Activated CD8-positive, alpha-beta T cell treated with anti-CD3 and anti-CD28 coated beads for 36 hours (primary cell): ENCODE measurements around the gene INPP4A. TPM values are rescaled to one million over a fixed set of nuclear protein-coding genes. Genes with fewer than 3 reads are reported as not detected.

ENCODE experiments used
- ATAC-seq: fragments of 200-7000 bp; cut with Tn5 transposase; one replicate; pipeline ENCODE4 v1.10.0; 2021; ENCODE audit warnings: mild to moderate bottlenecking, moderate library complexity
- CTCF ChIA-PET: fragments of 350-600 bp; sonication (Branson Sonifier 250); formaldehyde crosslinking; loops from one replicate; lab custom pipeline; 2021; ENCODE audit warnings: antibody characterized with exemption; lab: Charles Lee
- POLR2A ChIA-PET: fragments of 350-600 bp; sonication (Branson Sonifier 250); formaldehyde crosslinking; loops from one replicate; lab custom pipeline; 2021; ENCODE audit warnings: antibody characterized with exemption; lab: Charles Lee
- DNase-seq: peaks from one replicate; pipeline ENCODE4 v3.0.0-alpha.2; 2020
- H3K27ac Mint-ChIP-seq: one replicate; pipeline ENCODE4 v1.8.0; 2021; ENCODE audit warnings: mild to moderate bottlenecking, mixed read lengths
- H3K27me3 Mint-ChIP-seq: one replicate; pipeline ENCODE4 v1.8.0; 2021; ENCODE audit warnings: mixed read lengths
- H3K36me3 Mint-ChIP-seq: one replicate; pipeline ENCODE4 v1.8.0; 2021; ENCODE audit warnings: low read depth, mixed read lengths
- H3K4me1 Mint-ChIP-seq: one replicate; pipeline ENCODE4 v1.8.0; 2021; ENCODE audit warnings: low read depth, mixed read lengths
- H3K4me3 Mint-ChIP-seq: one replicate; pipeline ENCODE4 v1.8.0; 2021; ENCODE audit warnings: mild to moderate bottlenecking, moderate library complexity, mixed read lengths
- H3K9me3 Mint-ChIP-seq: one replicate; pipeline ENCODE4 v1.8.0; 2021; ENCODE audit warnings: mixed read lengths
- CTCF ChIP-seq: fragments of 200-600 bp; IDR thresholded peaks from one replicate; pipeline ENCODE4 v1.8.0; 2022; ENCODE audit warnings: antibody characterized with exemption, mild to moderate bottlenecking
- intact Hi-C: fragments of 100-400 bp; cut with micrococcal nuclease; formaldehyde crosslinking; loops from one replicate; pipeline ENCODE4 v1.10.0; 2022
- total RNA-seq, 2 experiments: library from RNA; stranded (reverse); gene quantifications; one replicate each; pipeline ENCODE4 v1.2.3, GENCODE V29; 2021

INPP4A gene
- total RNA-seq, 2 experiments from 2014 or later = 46.7 to 46.9 TPM

DNA sequence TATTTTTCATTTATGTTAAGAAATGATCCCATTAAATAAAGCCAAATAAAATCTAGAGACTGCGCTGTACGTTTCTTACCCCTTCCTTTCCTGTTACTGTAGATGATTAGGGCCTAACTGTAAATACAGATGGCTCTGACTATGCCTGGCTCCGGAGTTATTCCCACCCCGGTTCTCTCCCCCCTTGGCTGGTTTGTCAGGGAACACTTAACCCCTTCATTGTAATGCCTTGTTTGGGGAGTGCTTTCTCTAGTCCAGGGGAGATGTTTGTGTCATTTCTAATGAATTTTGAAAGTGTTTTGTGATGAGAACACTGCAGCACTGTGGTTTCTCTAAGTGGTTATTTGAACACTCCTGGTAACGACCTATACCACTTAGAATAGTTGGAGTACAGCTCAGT is 172.5 kb downstream of the INPP4A start:
- no peak for DNase-seq
- Mint-ChIP-seq H3K36me3 (peaks cover 58% of the 10 kb centered on the region), H3K27ac (peak overlapping the region; percentile 70), H3K27me3 (no peaks in the 10 kb centered on the region), H3K9me3 (no peaks in the 10 kb centered on the region), H3K4me1 (peaks cover 52% of the 10 kb centered on the region), H3K4me3 (no peak overlapping the region)
- no peak for TF ChIP-seq CTCF
- ChIA-PET POLR2A (no interaction called here), CTCF (interaction anchor here (1.7 kb wide), 1 partner anchor 16 kb away, joined by 4 read pairs; no protein-coding TSS in a partner anchor)
- no peak for ATAC-seq
- intact Hi-C loops = no loop called here

DNA sequence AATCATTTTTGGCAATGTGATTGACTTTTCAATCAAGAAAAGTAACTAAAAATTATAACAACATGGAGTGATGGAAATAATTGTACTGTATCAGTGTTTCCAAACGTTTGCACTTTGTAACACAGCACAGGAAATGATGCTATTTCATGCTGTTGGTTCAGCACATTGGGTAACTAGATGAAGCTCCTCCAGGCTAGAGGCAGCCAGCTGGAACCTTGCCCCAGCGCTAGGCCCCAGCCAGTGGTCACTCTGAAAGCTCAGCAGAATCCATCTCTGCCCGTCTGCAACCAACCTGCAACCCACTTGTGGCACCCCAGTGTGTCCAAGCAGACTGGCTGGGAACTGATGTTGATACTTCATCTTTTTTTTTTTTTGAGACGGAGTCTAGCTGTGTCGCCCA is 179.0 kb downstream of the INPP4A start:
- Mint-ChIP-seq H3K9me3 (no peaks in the 10 kb centered on the region), H3K27ac (peak overlapping the region; percentile 69), H3K4me1 (peaks cover 40% of the 10 kb centered on the region), H3K27me3 (no peaks in the 10 kb centered on the region), H3K4me3 (no peak overlapping the region), H3K36me3 (peaks cover 28% of the 10 kb centered on the region)
- DNase-seq = no peak
- peak; percentile 49 for ATAC-seq
- intact Hi-C loops = no loop called here
- POLR2A ChIA-PET = interaction anchor here (0.7 to 1.1 kb wide), 2 partner anchors 208 to 532 kb away, joined by 3 read pairs; no protein-coding TSS in a partner anchor
- TF ChIP-seq CTCF = no peak
- CTCF ChIA-PET = interaction anchor here (1.2 to 1.3 kb wide), 3 partner anchors 9 to 26 kb away, joined by 4 read pairs; no protein-coding TSS in a partner anchor

DNA sequence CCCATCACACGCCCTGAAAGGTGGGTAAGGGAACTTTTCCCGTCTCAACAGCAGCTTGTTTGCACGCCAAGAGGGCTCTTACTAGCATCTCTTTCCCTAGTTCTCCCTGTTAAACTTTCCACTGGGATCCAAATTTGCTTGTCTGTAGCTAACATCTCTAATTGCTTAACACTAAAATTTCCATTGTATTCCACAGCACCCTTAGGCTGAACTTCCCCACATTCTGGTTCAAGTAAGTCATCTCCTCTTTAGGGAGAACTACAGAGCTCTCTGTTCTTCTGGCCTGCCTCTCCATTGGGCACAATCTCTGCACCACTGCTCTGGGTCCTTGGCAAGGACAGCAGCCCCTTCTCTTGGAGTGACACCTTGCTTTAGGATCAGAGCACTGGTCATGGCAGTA is 187.7 kb downstream of the INPP4A start:
- no peak overlapping the region for H3K4me3 Mint-ChIP-seq
- no peaks in the 10 kb centered on the region for H3K9me3 Mint-ChIP-seq
- H3K36me3 Mint-ChIP-seq = peaks cover 33% of the 10 kb centered on the region
- intact Hi-C loops = no loop called here
- POLR2A ChIA-PET = interaction anchor here (1.1 kb wide), 1 partner anchor 27 kb away, joined by 4 read pairs; no protein-coding TSS in a partner anchor
- no peak for TF ChIP-seq CTCF
- H3K4me1 Mint-ChIP-seq = peaks cover 29% of the 10 kb centered on the region
- H3K27ac Mint-ChIP-seq = peak overlapping the region; percentile 50
- DNase-seq (no peak), ATAC-seq (no peak)
- CTCF ChIA-PET = interaction anchor here (0.8 to 1.6 kb wide), 5 partner anchors 9 to 190 kb away, joined by 3 to 4 read pairs (median 4); no protein-coding TSS in a partner anchor
- no peaks in the 10 kb centered on the region for H3K27me3 Mint-ChIP-seq

- peaks cover 30% of the 10 kb centered on the region for H3K36me3 Mint-ChIP-seq
- DNase-seq (peak; percentile 81), ATAC-seq (peak; percentile 70)
- no peaks in the 10 kb centered on the region for H3K9me3 Mint-ChIP-seq
- ChIA-PET CTCF (interaction anchor here (0.7 to 2.6 kb wide), 15 partner anchors 9 to 223 kb away, joined by 3 to 14 read pairs (median 4); no protein-coding TSS in a partner anchor), POLR2A (interaction anchor here (0.5 to 1.8 kb wide), 3 partner anchors 27 to 202 kb away, joined by 3 to 5 read pairs (median 3); partner anchors contain the start of genes COA5 and UNC50)
- peak; percentile 69 for TF ChIP-seq CTCF
- intact Hi-C loops = no loop called here
- peak overlapping the region; percentile 90 for H3K27ac Mint-ChIP-seq
- peaks cover 37% of the 10 kb centered on the region for H3K4me1 Mint-ChIP-seq
- no peaks in the 10 kb centered on the region for H3K27me3 Mint-ChIP-seq
- H3K4me3 Mint-ChIP-seq = peak overlapping the region; percentile 31
Measured at GRCh38 chr2:98634406-98635092, 189.9 kb downstream of the INPP4A start.
